OCI-LY3 (cell line): ENCODE measurements around the gene CAMK1D.

ENCODE experiments used
- CTCF ChIP-seq: fragments of 200-600, 300-600 bp; sonication (generic); IDR thresholded peaks from 2 replicates; pipeline ENCODE4 v1.5.1; 2014; ENCODE audit warnings: antibody characterized with exemption, low read length, low read depth
- EZH2phosphoT487 ChIP-seq: fragments of 200-600 bp; shearing (Covaris generic); IDR thresholded peaks from 2 replicates; pipeline ENCODE4 v1.6.1; 2018; ENCODE audit warnings: antibody characterized with exemption, mixed run types, low read depth

GRCh38 chr10:12603766-12604470, 254.6 kb downstream of the CAMK1D start:
- TF ChIP-seq CTCF, result no peak
- TF ChIP-seq EZH2phosphoT487, result no peak
